C4-2B (cell line): ENCODE data around the gene APH1B.

ENCODE experiments used
- CTCF ChIP-seq: fragments of 450-650 bp; conservative IDR thresholded peaks from 2 replicates; pipeline ENCODE4 v1.5.1; 2017; ENCODE audit warnings: mild to moderate bottlenecking
- ZFX ChIP-seq: fragments of 450-650 bp; IDR thresholded peaks from 2 replicates; pipeline ENCODE4 v1.6.1; 2017

GRCh38 chr15:63339006-63339766 lies 61.8 kb downstream of the APH1B start:
- no peak for TF ChIP-seq CTCF
- TF ChIP-seq ZFX, result no peak
